Measurements from ENCODE around the gene INHBC. TPM values are rescaled to one million over a fixed set of nuclear protein-coding genes. Genes with fewer than 3 reads are reported as not detected.
A peak's percentile ranks its signal among the peaks of the same experiment; 100 is the strongest.
"Not testable (repeated sequence)": the region's sequence is repeated elsewhere in the genome, so short reads cannot be mapped to it uniquely, and the experiment has no call there.

The INHBC gene
- total and polyA plus RNA-seq, 5 donors from 2014 or later, result 0.21 TPM; not detected in 4

GRCh38 chr12:57397441-57397840 is 37.1 kb upstream of the INHBC start:
- H3K9me3 ChIP-seq (ENCODE audit: control insufficient read depth in 2 of 2, low read length in 2 of 2), result no peaks in the 10 kb centered on the region
- H3K27me3 ChIP-seq (ENCODE audit: control insufficient read depth, insufficient read depth, low read length), result no peaks in the 10 kb centered on the region
- Mint-ChIP-seq H3K27ac (peak overlapping the region; percentile 10 to 73 (median 60)), H3K4me3 (no peak overlapping the region), H3K9me3 (no peaks in the 10 kb centered on the region), H3K27me3 (no peaks in the 10 kb centered on the region), H3K36me3 (peaks cover 21% of the 10 kb centered on the region), H3K4me1 (peaks cover 7 to 22% (median 16%) of the 10 kb centered on the region in 4 donors)
- H3K4me1 ChIP-seq (ENCODE audit: control insufficient read depth, insufficient read depth, low read length, poor library complexity, severe bottlenecking), result no peaks in the 10 kb centered on the region
- H3K4me3 ChIP-seq (ENCODE audit: low read depth, low read length), result no peak overlapping the region
- H3K36me3 ChIP-seq (ENCODE audit: control insufficient read depth, insufficient read depth, low read length), result peaks cover 12% of the 10 kb centered on the region
- no peak for ATAC-seq (ENCODE audit: low read depth in 2 of 2)
- no peak overlapping the region for H3K27ac ChIP-seq (ENCODE audit: insufficient read depth, low read length, poor library complexity, severe bottlenecking)
- no peak for DNase-seq

GRCh38 chr12:57399718-57400463 is 34.7 kb upstream of the INHBC start:
- H3K4me1 Mint-ChIP-seq, result peaks cover 13 to 23% (median 15%) of the 10 kb centered on the region in 4 donors
- not testable (repeated sequence) for H3K4me3 Mint-ChIP-seq; H3K4me3 ChIP-seq (ENCODE audit: low read depth, low read length); H3K27me3 ChIP-seq (ENCODE audit: control insufficient read depth, insufficient read depth, low read length); H3K27ac ChIP-seq (ENCODE audit: insufficient read depth, low read length, poor library complexity, severe bottlenecking); DNase-seq; H3K4me1 ChIP-seq (ENCODE audit: control insufficient read depth, insufficient read depth, low read length, poor library complexity, severe bottlenecking); ATAC-seq (ENCODE audit: low read depth in 2 of 2); H3K36me3 Mint-ChIP-seq; H3K27me3 Mint-ChIP-seq; H3K9me3 Mint-ChIP-seq; H3K36me3 ChIP-seq (ENCODE audit: control insufficient read depth, insufficient read depth, low read length); H3K9me3 ChIP-seq (ENCODE audit: control insufficient read depth in 2 of 2, low read length in 2 of 2)
- H3K27ac Mint-ChIP-seq, result peak overlapping the region in 2 of 3 donors; percentile 12 to 83

DNA sequence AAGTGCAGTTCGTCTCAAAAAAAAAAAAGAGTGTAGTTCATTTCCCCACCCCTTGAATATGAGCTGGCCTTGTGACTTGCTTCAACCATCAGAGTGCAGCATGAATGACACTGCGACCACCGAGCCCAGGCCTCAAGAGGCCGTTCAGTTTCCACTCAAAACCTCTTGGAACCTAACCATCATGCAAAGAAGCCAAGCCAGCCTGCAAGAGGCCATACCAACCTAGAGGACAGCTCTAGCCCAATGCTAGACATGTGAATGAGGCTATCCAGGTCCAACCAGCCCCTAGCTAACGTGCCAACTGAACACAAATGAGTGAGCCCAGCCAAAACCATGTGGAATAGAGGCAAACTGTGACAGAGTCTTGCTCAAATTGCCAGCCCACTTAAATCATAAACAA is 33.4 kb upstream of the INHBC start:
- H3K27ac Mint-ChIP-seq, result no peak overlapping the region
- DNase-seq (no peak), ATAC-seq (ENCODE audit: low read depth in 2 of 2) (no peak)
- H3K4me3 Mint-ChIP-seq, result no peak overlapping the region
- Histone ChIP-seq H3K27ac (ENCODE audit: insufficient read depth, low read length, poor library complexity, severe bottlenecking) (no peak overlapping the region), H3K36me3 (ENCODE audit: control insufficient read depth, insufficient read depth, low read length) (peaks cover 6% of the 10 kb centered on the region), H3K4me3 (ENCODE audit: low read depth, low read length) (no peak overlapping the region), H3K9me3 (ENCODE audit: control insufficient read depth in 2 of 2, low read length in 2 of 2) (no peaks in the 10 kb centered on the region), H3K27me3 (ENCODE audit: control insufficient read depth, insufficient read depth, low read length) (no peaks in the 10 kb centered on the region), H3K4me1 (ENCODE audit: control insufficient read depth, insufficient read depth, low read length, poor library complexity, severe bottlenecking) (no peaks in the 10 kb centered on the region)
- no peaks in the 10 kb centered on the region for H3K36me3 Mint-ChIP-seq
- H3K9me3 Mint-ChIP-seq, result no peaks in the 10 kb centered on the region
- no peaks in the 10 kb centered on the region for H3K27me3 Mint-ChIP-seq
- peaks cover 20 to 29% (median 23%) of the 10 kb centered on the region in 4 donors for H3K4me1 Mint-ChIP-seq

- not testable (repeated sequence) for H3K27ac Mint-ChIP-seq; H3K4me3 Mint-ChIP-seq; H3K36me3 Mint-ChIP-seq; H3K4me1 ChIP-seq (ENCODE audit: control insufficient read depth, insufficient read depth, low read length, poor library complexity, severe bottlenecking); H3K36me3 ChIP-seq (ENCODE audit: control insufficient read depth, insufficient read depth, low read length); H3K4me3 ChIP-seq (ENCODE audit: low read depth, low read length); H3K27ac ChIP-seq (ENCODE audit: insufficient read depth, low read length, poor library complexity, severe bottlenecking); DNase-seq; ATAC-seq (ENCODE audit: low read depth in 2 of 2); H3K9me3 ChIP-seq (ENCODE audit: control insufficient read depth in 2 of 2, low read length in 2 of 2); H3K9me3 Mint-ChIP-seq; H3K27me3 ChIP-seq (ENCODE audit: control insufficient read depth, insufficient read depth, low read length); H3K27me3 Mint-ChIP-seq
- H3K4me1 Mint-ChIP-seq, result peaks cover 24 to 29% (median 26%) of the 10 kb centered on the region in 4 donors
Measured at GRCh38 chr12:57402156-57402555, 32.4 kb upstream of the INHBC start.

- ATAC-seq (ENCODE audit: low read depth in 2 of 2) (no peak), DNase-seq (no peak)
- Mint-ChIP-seq H3K27me3 (no peaks in the 10 kb centered on the region), H3K27ac (peak overlapping the region in 2 of 3 donors; percentile 38 to 52), H3K9me3 (no peaks in the 10 kb centered on the region), H3K36me3 (peaks cover 4% of the 10 kb centered on the region), H3K4me3 (no peak overlapping the region), H3K4me1 (peaks cover 21 to 28% (median 23%) of the 10 kb centered on the region in 4 donors)
- Histone ChIP-seq H3K9me3 (ENCODE audit: control insufficient read depth in 2 of 2, low read length in 2 of 2) (no peaks in the 10 kb centered on the region), H3K36me3 (ENCODE audit: control insufficient read depth, insufficient read depth, low read length) (peaks cover 4% of the 10 kb centered on the region), H3K27me3 (ENCODE audit: control insufficient read depth, insufficient read depth, low read length) (no peaks in the 10 kb centered on the region), H3K4me3 (ENCODE audit: low read depth, low read length) (no peak overlapping the region), H3K4me1 (ENCODE audit: control insufficient read depth, insufficient read depth, low read length, poor library complexity, severe bottlenecking) (no peaks in the 10 kb centered on the region), H3K27ac (ENCODE audit: insufficient read depth, low read length, poor library complexity, severe bottlenecking) (no peak overlapping the region)
Measured at GRCh38 chr12:57404966-57405640, 29.5 kb upstream of the INHBC start.

- DNase-seq (no peak), ATAC-seq (ENCODE audit: low read depth in 2 of 2) (no peak)
- Mint-ChIP-seq H3K9me3 (no peaks in the 10 kb centered on the region), H3K27me3 (no peaks in the 10 kb centered on the region), H3K4me3 (no peak overlapping the region), H3K27ac (no peak overlapping the region), H3K36me3 (peaks cover 4% of the 10 kb centered on the region), H3K4me1 (peaks cover 23 to 53% (median 27%) of the 10 kb centered on the region in 4 donors)
- Histone ChIP-seq H3K4me3 (ENCODE audit: low read depth, low read length) (no peak overlapping the region), H3K27ac (ENCODE audit: insufficient read depth, low read length, poor library complexity, severe bottlenecking) (no peak overlapping the region), H3K27me3 (ENCODE audit: control insufficient read depth, insufficient read depth, low read length) (no peaks in the 10 kb centered on the region), H3K9me3 (ENCODE audit: control insufficient read depth in 2 of 2, low read length in 2 of 2) (no peaks in the 10 kb centered on the region), H3K36me3 (ENCODE audit: control insufficient read depth, insufficient read depth, low read length) (peaks cover 6% of the 10 kb centered on the region), H3K4me1 (ENCODE audit: control insufficient read depth, insufficient read depth, low read length, poor library complexity, severe bottlenecking) (peaks cover 4% of the 10 kb centered on the region)
Measured at GRCh38 chr12:57410534-57410933, 24.1 kb upstream of the INHBC start.

GRCh38 chr12:57414160-57414559 is 20.4 kb upstream of the INHBC start:
- not testable (repeated sequence) for H3K27me3 ChIP-seq (ENCODE audit: control insufficient read depth, insufficient read depth, low read length); DNase-seq; H3K4me3 ChIP-seq (ENCODE audit: low read depth, low read length); H3K27ac Mint-ChIP-seq; H3K4me3 Mint-ChIP-seq; H3K27ac ChIP-seq (ENCODE audit: insufficient read depth, low read length, poor library complexity, severe bottlenecking); H3K4me1 ChIP-seq (ENCODE audit: control insufficient read depth, insufficient read depth, low read length, poor library complexity, severe bottlenecking); H3K9me3 Mint-ChIP-seq; ATAC-seq (ENCODE audit: low read depth in 2 of 2); H3K36me3 Mint-ChIP-seq; H3K9me3 ChIP-seq (ENCODE audit: control insufficient read depth in 2 of 2, low read length in 2 of 2); H3K27me3 Mint-ChIP-seq
- H3K36me3 ChIP-seq (ENCODE audit: control insufficient read depth, insufficient read depth, low read length), result peaks cover 10% of the 10 kb centered on the region
- peaks cover 36 to 68% (median 39%) of the 10 kb centered on the region in 4 donors for H3K4me1 Mint-ChIP-seq
